Measurements from ENCODE around the gene C2.
"Not testable (repeated sequence)": the region's sequence is repeated elsewhere in the genome, so short reads cannot be mapped to it uniquely, and the experiment has no call there.

Gene C2

GRCh38 chr6:31905041-31905440 lies 22.5 kb upstream of the C2 start:
- TF ChIP-seq POLR2A (IDR thresholded peaks at IDR 0.05; ENCODE audit: low read depth, low read length), result no peak
- no peak for FAIRE-seq
- DNase-seq (ENCODE audit: insufficient read length, low spot score), result no peak

- TF ChIP-seq POLR2A (IDR thresholded peaks at IDR 0.05; ENCODE audit: low read depth, low read length), result no peak
- FAIRE-seq (no peak), DNase-seq (ENCODE audit: insufficient read length, low spot score) (no peak)
These were observed 21.4 kb upstream of the C2 start for GRCh38 chr6:31906122-31906521.

- DNase-seq (ENCODE audit: insufficient read length, low spot score); FAIRE-seq: not testable (repeated sequence)
These were observed 20.8 kb upstream of the C2 start for GRCh38 chr6:31906727-31907126.

- no peak for TF ChIP-seq POLR2A (IDR thresholded peaks at IDR 0.05; ENCODE audit: low read depth, low read length)
- no peak for FAIRE-seq
- DNase-seq (ENCODE audit: insufficient read length, low spot score), result no peak
These were observed 20.2 kb upstream of the C2 start for GRCh38 chr6:31907158-31907813.

- not testable (repeated sequence) for DNase-seq (ENCODE audit: insufficient read length, low spot score); FAIRE-seq
These were observed 19.3 kb upstream of the C2 start for GRCh38 chr6:31908255-31908654.

- DNase-seq (ENCODE audit: insufficient read length, low spot score), result peak; percentile 44
- FAIRE-seq, result no peak
- no peak for TF ChIP-seq POLR2A (IDR thresholded peaks at IDR 0.05; ENCODE audit: low read depth, low read length)
These were observed 18.7 kb upstream of the C2 start for GRCh38 chr6:31908791-31909190.

GRCh38 chr6:31909298-31909697 lies 18.2 kb upstream of the C2 start:
- FAIRE-seq; DNase-seq (ENCODE audit: insufficient read length, low spot score): not testable (repeated sequence)

GRCh38 chr6:31911826-31912585 lies 15.5 kb upstream of the C2 start:
- FAIRE-seq, result no peak
- no peak for DNase-seq (ENCODE audit: insufficient read length, low spot score)
- TF ChIP-seq POLR2A (IDR thresholded peaks at IDR 0.05; ENCODE audit: low read depth, low read length), result no peak

GRCh38 chr6:31915351-31915750 lies 12.2 kb upstream of the C2 start:
- FAIRE-seq, result no peak
- DNase-seq (ENCODE audit: insufficient read length, low spot score), result no peak
- TF ChIP-seq POLR2A (IDR thresholded peaks at IDR 0.05; ENCODE audit: low read depth, low read length), result no peak

GRCh38 chr6:31915756-31916155 lies 11.8 kb upstream of the C2 start:
- FAIRE-seq (no peak), DNase-seq (ENCODE audit: insufficient read length, low spot score) (no peak)
- TF ChIP-seq POLR2A (IDR thresholded peaks at IDR 0.05; ENCODE audit: low read depth, low read length), result no peak

GRCh38 chr6:31918069-31918720 lies 9.3 kb upstream of the C2 start:
- FAIRE-seq (no peak), DNase-seq (ENCODE audit: insufficient read length, low spot score) (no peak)
- TF ChIP-seq POLR2A (IDR thresholded peaks at IDR 0.05; ENCODE audit: low read depth, low read length), result no peak

- no peak for DNase-seq (ENCODE audit: insufficient read length, low spot score)
- no peak for FAIRE-seq
- TF ChIP-seq POLR2A (IDR thresholded peaks at IDR 0.05; ENCODE audit: low read depth, low read length), result no peak
These were observed 7.8 kb upstream of the C2 start for GRCh38 chr6:31919624-31920303.

GRCh38 chr6:31920811-31921210 lies 6.7 kb upstream of the C2 start:
- TF ChIP-seq POLR2A (IDR thresholded peaks at IDR 0.05; ENCODE audit: low read depth, low read length), result no peak
- DNase-seq (ENCODE audit: insufficient read length, low spot score), result no peak
- no peak for FAIRE-seq

- no peak for FAIRE-seq
- TF ChIP-seq POLR2A (IDR thresholded peaks at IDR 0.05; ENCODE audit: low read depth, low read length), result no peak
- DNase-seq (ENCODE audit: insufficient read length, low spot score), result no peak
These were observed 4.6 kb upstream of the C2 start for GRCh38 chr6:31922942-31923341.
